IPS DF 4.7 (cell line): ENCODE results near the gene OR2W3.
A peak's percentile ranks its signal among the peaks of the same experiment; 100 is the strongest.

Source experiments
- DNase-seq: peaks from one replicate; pipeline ENCODE4 v3.0.0-alpha.2; 2013; ENCODE audit warnings: low spot score; ENCODE audit errors: extremely low read depth

OR2W3 gene

GRCh38 chr1:247914941-247915662 is 19.7 kb downstream of the OR2W3 start:
- no peak for DNase-seq

DNA sequence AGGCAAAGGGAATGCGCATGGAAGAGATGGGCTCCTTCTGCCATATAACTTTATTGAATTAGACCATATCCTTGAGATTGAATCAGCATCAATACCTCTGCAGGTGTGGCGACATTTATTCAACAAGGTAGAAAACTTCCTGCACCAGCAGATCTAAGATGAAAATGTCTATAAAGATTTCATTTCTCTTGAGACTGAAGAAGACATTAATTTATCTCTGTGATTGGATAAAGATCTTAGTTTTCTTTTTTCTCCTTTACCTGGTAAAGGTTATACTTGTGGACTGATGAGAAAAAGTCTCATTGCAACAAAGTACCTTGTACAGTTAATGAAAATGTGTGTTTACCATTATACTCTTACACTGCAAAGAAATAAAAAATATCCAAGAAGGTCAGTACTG is 24.6 kb downstream of the OR2W3 start, which contains the start of gene OR2T8:
Gene OR2T8 (plus strand): TSS at position 301 of the 400 bp plus-strand sequence. CDS start 766 bp downstream, outside the sequence.
- DNase-seq: no peak

GRCh38 chr1:247923941-247924340 is 28.6 kb downstream of the OR2W3 start:
- no peak for DNase-seq

GRCh38 chr1:247924868-247925267 is 29.5 kb downstream of the OR2W3 start, which contains the start of gene OR2AJ1:
OR2AJ1 (plus strand) TSS chr1:247924889; CDS start chr1:247933769, 8,880 bp downstream.
- DNase-seq: no peak

- DNase-seq: no peak
Measured at GRCh38 chr1:247933989-247934388, 38.6 kb downstream of the OR2W3 start.

GRCh38 chr1:247935781-247936180 is 40.4 kb downstream of the OR2W3 start:
- DNase-seq: no peak

DNA sequence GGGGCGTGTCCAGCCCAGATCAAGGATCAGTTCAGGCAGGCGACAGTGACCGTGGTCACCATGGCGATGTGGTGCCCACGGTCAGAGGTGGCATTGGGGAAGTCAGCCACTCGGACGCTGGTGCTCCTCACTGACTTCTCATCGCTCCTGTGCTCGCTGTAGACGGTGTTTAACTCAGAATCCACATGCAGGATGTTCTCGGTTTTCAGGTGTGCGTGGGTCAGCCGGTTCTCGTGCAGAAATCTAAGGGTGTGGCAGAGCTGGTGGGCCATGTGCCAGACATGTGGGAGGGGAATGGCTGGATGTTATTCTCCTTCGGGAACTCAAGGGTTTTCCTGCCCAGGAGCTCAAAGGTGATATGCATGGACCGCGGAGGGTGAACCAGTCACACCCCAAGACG is 41.0 kb downstream of the OR2W3 start:
- no peak for DNase-seq

DNA sequence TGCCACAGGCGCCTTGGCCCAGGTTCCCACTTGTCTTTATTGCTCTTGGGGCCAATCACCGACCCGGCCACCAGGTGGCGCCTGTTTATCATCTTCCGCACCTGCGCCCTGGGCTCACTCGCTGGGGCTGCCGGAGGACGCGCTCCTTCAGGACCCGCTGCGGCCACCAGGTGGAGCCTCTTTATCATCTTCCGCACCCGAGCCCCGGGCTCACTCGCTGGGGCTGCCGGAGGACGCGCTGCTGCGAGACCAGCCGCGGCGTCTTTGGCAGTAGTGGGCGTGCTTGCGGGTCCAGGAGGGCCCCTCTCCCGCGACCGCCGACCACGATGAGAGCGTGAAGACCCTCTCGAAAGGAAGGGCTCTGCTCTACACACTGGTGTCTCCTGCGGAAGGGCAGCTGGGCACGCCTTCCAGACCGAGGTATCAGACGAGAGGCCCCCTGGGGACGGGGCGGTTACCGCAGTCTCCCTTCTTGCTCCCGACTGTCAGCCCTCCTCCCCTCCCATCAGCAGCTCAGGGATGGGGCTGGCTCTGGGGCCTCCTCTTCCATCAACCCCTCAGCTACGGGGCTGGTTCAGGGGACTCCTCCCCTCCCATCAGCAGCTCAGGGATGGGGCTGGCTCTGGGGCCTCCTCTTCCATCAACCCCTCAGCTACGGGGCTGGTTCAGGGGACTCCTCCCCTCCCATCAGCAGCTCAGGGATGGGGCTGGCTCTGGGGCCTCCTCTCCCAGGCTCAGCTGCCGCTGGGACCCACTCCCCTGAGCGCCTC is 41.8 kb downstream of the OR2W3 start:
- peak; percentile 86 for DNase-seq

DNA sequence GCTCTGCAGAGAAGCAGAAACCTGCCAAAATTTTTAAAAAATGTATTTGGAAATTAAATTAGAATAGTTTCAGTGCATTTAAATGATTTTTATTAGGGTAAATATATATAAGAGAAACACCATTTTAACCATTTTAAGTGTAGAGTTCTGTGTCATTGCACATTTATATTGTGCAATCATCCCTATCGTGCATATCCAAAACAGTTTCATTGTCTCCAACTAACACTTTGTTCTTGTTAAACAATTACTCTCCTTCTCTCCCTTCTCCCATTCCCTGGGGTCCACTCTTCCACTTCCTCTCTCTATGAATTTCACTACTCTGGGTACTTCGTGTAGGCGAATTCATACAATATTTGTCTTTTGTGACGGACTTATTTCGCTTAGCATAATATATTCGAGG is 47.2 kb downstream of the OR2W3 start:
- no peak for DNase-seq
